Measurements from ENCODE around the gene MICAL2.

MICAL2 gene

GRCh38 chr11:12165237-12165875 lies 55.0 kb downstream of the MICAL2 start:
- H3K27me3 ChIP-seq (ENCODE audit: insufficient read depth, low read length): no peaks in the 10 kb centered on the region
- no peaks in the 10 kb centered on the region for H3K36me3 ChIP-seq (ENCODE audit: insufficient read depth, low read length)
- H3K4me1 ChIP-seq (ENCODE audit: control insufficient read depth, insufficient read depth, low read length, unreplicated experiment): peaks cover 54% of the 10 kb centered on the region
- H3K79me2 ChIP-seq (ENCODE audit: control insufficient read depth, insufficient read depth, low read length, unreplicated experiment): peaks cover 4% of the 10 kb centered on the region
- peak overlapping the region; percentile 81 for H3K27ac ChIP-seq (ENCODE audit: low read depth, low read length)
- H2AFZ ChIP-seq (ENCODE audit: low read length, unreplicated experiment): no peak overlapping the region
- H3K4me3 ChIP-seq (ENCODE audit: low read depth, low read length): no peak overlapping the region

GRCh38 chr11:12166299-12167060 lies 56.1 kb downstream of the MICAL2 start:
- Histone ChIP-seq H3K79me2 (ENCODE audit: control insufficient read depth, insufficient read depth, low read length, unreplicated experiment) (peaks cover 13% of the 10 kb centered on the region), H3K27me3 (ENCODE audit: insufficient read depth, low read length) (no peaks in the 10 kb centered on the region), H3K36me3 (ENCODE audit: insufficient read depth, low read length) (no peaks in the 10 kb centered on the region), H3K27ac (ENCODE audit: low read depth, low read length) (peak overlapping the region; percentile 81), H3K4me3 (ENCODE audit: low read depth, low read length) (no peak overlapping the region), H2AFZ (ENCODE audit: low read length, unreplicated experiment) (no peak overlapping the region), H3K4me1 (ENCODE audit: control insufficient read depth, insufficient read depth, low read length, unreplicated experiment) (peaks cover 65% of the 10 kb centered on the region)

- peak overlapping the region; percentile 81 for H3K27ac ChIP-seq (ENCODE audit: low read depth, low read length)
- no peak overlapping the region for H2AFZ ChIP-seq (ENCODE audit: low read length, unreplicated experiment)
- no peak overlapping the region for H3K4me3 ChIP-seq (ENCODE audit: low read depth, low read length)
- peaks cover 65% of the 10 kb centered on the region for H3K4me1 ChIP-seq (ENCODE audit: control insufficient read depth, insufficient read depth, low read length, unreplicated experiment)
- H3K27me3 ChIP-seq (ENCODE audit: insufficient read depth, low read length): no peaks in the 10 kb centered on the region
- peaks cover 18% of the 10 kb centered on the region for H3K79me2 ChIP-seq (ENCODE audit: control insufficient read depth, insufficient read depth, low read length, unreplicated experiment)
- peaks cover 4% of the 10 kb centered on the region; the same call in 1 of the 2 replicates for H3K36me3 ChIP-seq (ENCODE audit: insufficient read depth, low read length)
Observed at GRCh38 chr11:12167061-12168000, 56.9 kb downstream of the MICAL2 start.

GRCh38 chr11:12168114-12168513 lies 57.7 kb downstream of the MICAL2 start:
- peaks cover 64% of the 10 kb centered on the region for H3K4me1 ChIP-seq (ENCODE audit: control insufficient read depth, insufficient read depth, low read length, unreplicated experiment)
- H3K27ac ChIP-seq (ENCODE audit: low read depth, low read length): peak overlapping the region; percentile 81
- H3K36me3 ChIP-seq (ENCODE audit: insufficient read depth, low read length): peaks cover 4% of the 10 kb centered on the region; the same call in 1 of the 2 replicates
- H3K4me3 ChIP-seq (ENCODE audit: low read depth, low read length): no peak overlapping the region
- no peaks in the 10 kb centered on the region for H3K27me3 ChIP-seq (ENCODE audit: insufficient read depth, low read length)
- H3K79me2 ChIP-seq (ENCODE audit: control insufficient read depth, insufficient read depth, low read length, unreplicated experiment): peaks cover 22% of the 10 kb centered on the region
- H2AFZ ChIP-seq (ENCODE audit: low read length, unreplicated experiment): no peak overlapping the region

- H3K27me3 ChIP-seq (ENCODE audit: insufficient read depth, low read length): no peaks in the 10 kb centered on the region
- H3K4me1 ChIP-seq (ENCODE audit: control insufficient read depth, insufficient read depth, low read length, unreplicated experiment): peaks cover 64% of the 10 kb centered on the region
- H2AFZ ChIP-seq (ENCODE audit: low read length, unreplicated experiment): no peak overlapping the region
- H3K79me2 ChIP-seq (ENCODE audit: control insufficient read depth, insufficient read depth, low read length, unreplicated experiment): peaks cover 22% of the 10 kb centered on the region
- H3K4me3 ChIP-seq (ENCODE audit: low read depth, low read length): no peak overlapping the region
- H3K27ac ChIP-seq (ENCODE audit: low read depth, low read length): no peak overlapping the region
- peaks cover 4% of the 10 kb centered on the region; the same call in 1 of the 2 replicates for H3K36me3 ChIP-seq (ENCODE audit: insufficient read depth, low read length)
Observed at GRCh38 chr11:12169822-12170221, 59.4 kb downstream of the MICAL2 start.

GRCh38 chr11:12170501-12170900 lies 60.1 kb downstream of the MICAL2 start:
- H2AFZ ChIP-seq (ENCODE audit: low read length, unreplicated experiment): peak overlapping the region; percentile 64
- H3K27ac ChIP-seq (ENCODE audit: low read depth, low read length): peak overlapping the region; percentile 73
- peaks cover 22% of the 10 kb centered on the region for H3K79me2 ChIP-seq (ENCODE audit: control insufficient read depth, insufficient read depth, low read length, unreplicated experiment)
- no peaks in the 10 kb centered on the region for H3K27me3 ChIP-seq (ENCODE audit: insufficient read depth, low read length)
- H3K36me3 ChIP-seq (ENCODE audit: insufficient read depth, low read length): peaks cover 4% of the 10 kb centered on the region; the same call in 1 of the 2 replicates
- peaks cover 66% of the 10 kb centered on the region for H3K4me1 ChIP-seq (ENCODE audit: control insufficient read depth, insufficient read depth, low read length, unreplicated experiment)
- 0 out of 2 replicates have a peak overlapping the region, but pooled peaks have one; percentile 13 for H3K4me3 ChIP-seq (ENCODE audit: low read depth, low read length)

- peaks cover 22% of the 10 kb centered on the region for H3K79me2 ChIP-seq (ENCODE audit: control insufficient read depth, insufficient read depth, low read length, unreplicated experiment)
- no peaks in the 10 kb centered on the region for H3K27me3 ChIP-seq (ENCODE audit: insufficient read depth, low read length)
- peaks cover 4% of the 10 kb centered on the region; the same call in 1 of the 2 replicates for H3K36me3 ChIP-seq (ENCODE audit: insufficient read depth, low read length)
- H3K27ac ChIP-seq (ENCODE audit: low read depth, low read length): peak overlapping the region; percentile 73
- peak overlapping the region; percentile 64 for H2AFZ ChIP-seq (ENCODE audit: low read length, unreplicated experiment)
- H3K4me1 ChIP-seq (ENCODE audit: control insufficient read depth, insufficient read depth, low read length, unreplicated experiment): peaks cover 69% of the 10 kb centered on the region
- H3K4me3 ChIP-seq (ENCODE audit: low read depth, low read length): 0 out of 2 replicates have a peak overlapping the region, but pooled peaks have one; percentile 13
Observed at GRCh38 chr11:12170984-12171383, 60.6 kb downstream of the MICAL2 start.

GRCh38 chr11:12171921-12172320 lies 61.5 kb downstream of the MICAL2 start:
- Histone ChIP-seq H3K4me1 (ENCODE audit: control insufficient read depth, insufficient read depth, low read length, unreplicated experiment) (peaks cover 74% of the 10 kb centered on the region), H3K27ac (ENCODE audit: low read depth, low read length) (peak overlapping the region; percentile 3; the same call in 1 of the 2 replicates)

GRCh38 chr11:12172493-12173013 lies 62.2 kb downstream of the MICAL2 start:
- Histone ChIP-seq H3K4me1 (ENCODE audit: control insufficient read depth, insufficient read depth, low read length, unreplicated experiment) (peaks cover 74% of the 10 kb centered on the region), H3K79me2 (ENCODE audit: control insufficient read depth, insufficient read depth, low read length, unreplicated experiment) (peaks cover 26% of the 10 kb centered on the region), H3K4me3 (ENCODE audit: low read depth, low read length) (no peak overlapping the region), H3K27ac (ENCODE audit: low read depth, low read length) (peak overlapping the region; percentile 3), H3K36me3 (ENCODE audit: insufficient read depth, low read length) (peaks cover 11% of the 10 kb centered on the region), H2AFZ (ENCODE audit: low read length, unreplicated experiment) (no peak overlapping the region), H3K27me3 (ENCODE audit: insufficient read depth, low read length) (no peaks in the 10 kb centered on the region)

More at GRCh38 chr11:12171921-12172320, 61.5 kb downstream of the MICAL2 start:
- peaks cover 9% of the 10 kb centered on the region for H3K36me3 ChIP-seq (ENCODE audit: insufficient read depth, low read length)
- H3K27me3 ChIP-seq (ENCODE audit: insufficient read depth, low read length): no peaks in the 10 kb centered on the region
- no peak overlapping the region for H2AFZ ChIP-seq (ENCODE audit: low read length, unreplicated experiment)
- peaks cover 24% of the 10 kb centered on the region for H3K79me2 ChIP-seq (ENCODE audit: control insufficient read depth, insufficient read depth, low read length, unreplicated experiment)
- H3K4me3 ChIP-seq (ENCODE audit: low read depth, low read length): no peak overlapping the region

GRCh38 chr11:12173111-12173510 lies 62.7 kb downstream of the MICAL2 start:
- H3K27ac ChIP-seq (ENCODE audit: low read depth, low read length): peak overlapping the region; percentile 98
- H2AFZ ChIP-seq (ENCODE audit: low read length, unreplicated experiment): no peak overlapping the region
- H3K36me3 ChIP-seq (ENCODE audit: insufficient read depth, low read length): peaks cover 11% of the 10 kb centered on the region
- H3K27me3 ChIP-seq (ENCODE audit: insufficient read depth, low read length): no peaks in the 10 kb centered on the region
- H3K79me2 ChIP-seq (ENCODE audit: control insufficient read depth, insufficient read depth, low read length, unreplicated experiment): peaks cover 24% of the 10 kb centered on the region
- no peak overlapping the region for H3K4me3 ChIP-seq (ENCODE audit: low read depth, low read length)
- H3K4me1 ChIP-seq (ENCODE audit: control insufficient read depth, insufficient read depth, low read length, unreplicated experiment): peaks cover 74% of the 10 kb centered on the region
